Body of pancreas (tissue), 4 donors: ENCODE measurements around the gene TRIML1.

Experiments
- POLR2A ChIP-seq, 3 donors: fragments of 450-650 bp; IDR thresholded peaks; one replicate each; pipeline ENCODE4 v1.6.1; 2016; ENCODE audit warnings: antibody characterized with exemption in 3 of 3, mild to moderate bottlenecking in 2 of 3
- TF ChIP-seq, protein P1 (sequence below), 7 experiments: fragments of 450-650 bp in 4 of 7; fragments of 200-600 bp in 3 of 7; sonication (generic) in 3 of 7; IDR thresholded peaks; one replicate each; pipeline ENCODE4 v1.5.1; 2016 to 2019; ENCODE audit warnings: antibody characterized with exemption in 7 of 7

DNA sequence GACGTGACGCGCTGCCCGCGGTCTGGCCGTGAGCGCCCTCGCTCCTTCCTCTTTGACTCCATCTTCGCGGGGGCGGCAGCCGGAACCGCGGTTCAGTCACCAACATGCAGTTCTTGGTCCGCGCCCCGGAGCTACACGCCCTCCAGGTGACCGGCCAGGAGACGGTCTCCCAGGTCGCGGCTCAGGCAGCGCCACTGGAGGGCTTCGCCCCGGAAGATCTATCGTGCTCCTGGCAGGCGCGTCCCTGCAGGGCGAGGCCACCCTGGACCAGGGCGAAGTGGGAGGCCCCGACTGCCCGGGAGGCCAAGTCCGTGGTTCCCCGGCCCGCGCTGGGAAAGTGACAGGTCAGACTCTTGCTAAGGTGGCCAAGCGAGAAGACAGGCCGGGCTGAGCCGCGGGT is 32.8 kb upstream of the TRIML1 start:
- TF ChIP-seq, protein P1, sequence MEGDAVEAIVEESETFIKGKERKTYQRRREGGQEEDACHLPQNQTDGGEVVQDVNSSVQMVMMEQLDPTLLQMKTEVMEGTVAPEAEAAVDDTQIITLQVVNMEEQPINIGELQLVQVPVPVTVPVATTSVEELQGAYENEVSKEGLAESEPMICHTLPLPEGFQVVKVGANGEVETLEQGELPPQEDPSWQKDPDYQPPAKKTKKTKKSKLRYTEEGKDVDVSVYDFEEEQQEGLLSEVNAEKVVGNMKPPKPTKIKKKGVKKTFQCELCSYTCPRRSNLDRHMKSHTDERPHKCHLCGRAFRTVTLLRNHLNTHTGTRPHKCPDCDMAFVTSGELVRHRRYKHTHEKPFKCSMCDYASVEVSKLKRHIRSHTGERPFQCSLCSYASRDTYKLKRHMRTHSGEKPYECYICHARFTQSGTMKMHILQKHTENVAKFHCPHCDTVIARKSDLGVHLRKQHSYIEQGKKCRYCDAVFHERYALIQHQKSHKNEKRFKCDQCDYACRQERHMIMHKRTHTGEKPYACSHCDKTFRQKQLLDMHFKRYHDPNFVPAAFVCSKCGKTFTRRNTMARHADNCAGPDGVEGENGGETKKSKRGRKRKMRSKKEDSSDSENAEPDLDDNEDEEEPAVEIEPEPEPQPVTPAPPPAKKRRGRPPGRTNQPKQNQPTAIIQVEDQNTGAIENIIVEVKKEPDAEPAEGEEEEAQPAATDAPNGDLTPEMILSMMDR (IDR thresholded peaks at IDR 0.05), result no peak
- TF ChIP-seq POLR2A (IDR thresholded peaks at IDR 0.05), result no peak
